GM19324 (cell line): ENCODE data around the gene FARP1.

Source experiments
- ATAC-seq: cut with Tn5 transposase; IDR thresholded peaks from one replicate; pipeline ENCODE4 v1.9.1; 2021; ENCODE audit warnings: mild to moderate bottlenecking, moderate library complexity; ENCODE audit not compliant: unreplicated experiment, low FRiP score

Gene FARP1

GRCh38 chr13:98173431-98174152, 30.7 kb downstream of the FARP1 start:
- ATAC-seq, result no peak

- no peak for ATAC-seq
These were observed 31.4 kb downstream of the FARP1 start for GRCh38 chr13:98174307-98174706.

- no peak for ATAC-seq
These were observed 32.1 kb downstream of the FARP1 start for GRCh38 chr13:98175043-98175442.

GRCh38 chr13:98175823-98176222, 32.9 kb downstream of the FARP1 start:
- ATAC-seq, result no peak

GRCh38 chr13:98176777-98177608, 34.1 kb downstream of the FARP1 start, which contains the start of gene RNF113B:
TSS of gene RNF113B (minus strand) at chr13:98177269. CDS start at chr13:98177236, 33 bp downstream.
- ATAC-seq, result no peak

GRCh38 chr13:98180092-98180491, 37.2 kb downstream of the FARP1 start:
- ATAC-seq, result no peak

GRCh38 chr13:98181111-98181815, 38.4 kb downstream of the FARP1 start:
- ATAC-seq, result no peak

GRCh38 chr13:98182153-98182552, 39.3 kb downstream of the FARP1 start:
- ATAC-seq, result no peak

GRCh38 chr13:98182589-98182988, 39.7 kb downstream of the FARP1 start:
- ATAC-seq, result no peak

GRCh38 chr13:98184792-98185191, 41.9 kb downstream of the FARP1 start:
- no peak for ATAC-seq

- ATAC-seq, result no peak
These were observed 44.5 kb downstream of the FARP1 start for GRCh38 chr13:98187155-98187964.

- ATAC-seq, result no peak
These were observed 45.0 kb downstream of the FARP1 start for GRCh38 chr13:98187965-98188261.

GRCh38 chr13:98188544-98189166, 45.8 kb downstream of the FARP1 start:
- ATAC-seq, result no peak

GRCh38 chr13:98189841-98190505, 47.1 kb downstream of the FARP1 start:
- ATAC-seq, result no peak

- ATAC-seq, result no peak
These were observed 48.1 kb downstream of the FARP1 start for GRCh38 chr13:98190889-98191444.

GRCh38 chr13:98192008-98192407, 49.1 kb downstream of the FARP1 start:
- no peak for ATAC-seq

GRCh38 chr13:98195054-98195791, 52.3 kb downstream of the FARP1 start:
- ATAC-seq, result no peak

- ATAC-seq, result no peak
These were observed 55.8 kb downstream of the FARP1 start for GRCh38 chr13:98198683-98199082.

GRCh38 chr13:98199480-98199879, 56.6 kb downstream of the FARP1 start:
- ATAC-seq, result no peak
